SU-DHL-6 (cell line): Measurements from ENCODE around the gene RGS3.

Experiments
- H2AFZ ChIP-seq: fragments of 200-600 bp; sonication (generic); 2 replicates; pipeline ENCODE4 v1.6.1; 2014; ENCODE audit warnings: low read depth, mild to moderate bottlenecking, moderate library complexity, mixed read lengths, antibody characterized with exemption, low read length; ENCODE audit not compliant: severe bottlenecking
- H3F3A ChIP-seq: fragments of 200-600 bp; shearing (Covaris generic); 2 replicates; pipeline ENCODE4 v1.6.0; 2016; ENCODE audit warnings: antibody characterized with exemption, mild to moderate bottlenecking; ENCODE audit not compliant: insufficient read depth
- H3K27ac ChIP-seq: fragments of 200-600 bp; sonication (generic); 2 replicates; pipeline ENCODE4 v1.5.1; 2016; ENCODE audit warnings: low read depth, mild to moderate bottlenecking, low read length, moderate library complexity, mixed read lengths
- H3K27me3 ChIP-seq: fragments of 200-600 bp; sonication (generic), shearing (Covaris generic); 2 replicates; pipeline ENCODE4 v1.6.0; 2014; ENCODE audit warnings: mild to moderate bottlenecking, low read length
- H3K36me3 ChIP-seq: fragments of 200-600 bp; sonication (generic); 2 replicates; pipeline ENCODE4 v1.6.1; 2014; ENCODE audit warnings: mild to moderate bottlenecking, low read length, mixed read lengths
- H3K4me2 ChIP-seq: fragments of 300-600, 200-600 bp; shearing (Covaris generic), sonication (generic); 2 replicates; pipeline ENCODE4 v1.6.0; 2014; ENCODE audit warnings: low read length, low read depth, mild to moderate bottlenecking; ENCODE audit not compliant: poor library complexity, severe bottlenecking
- H3K4me3 ChIP-seq: fragments of 200-600 bp; sonication (generic); 2 replicates; pipeline ENCODE4 v1.5.1; 2014; ENCODE audit warnings: antibody characterized with exemption, low read length, mild to moderate bottlenecking, mixed read lengths; ENCODE audit not compliant: insufficient read depth, poor library complexity, severe bottlenecking
- H3K79me2 ChIP-seq: fragments of 200-600 bp; sonication (generic); 2 replicates; pipeline ENCODE4 v1.6.1; 2014; ENCODE audit warnings: mild to moderate bottlenecking, low read length, moderate library complexity; ENCODE audit not compliant: insufficient read depth
- H3K9ac ChIP-seq: fragments of 200-600 bp; sonication (generic); 2 replicates; pipeline ENCODE4 v1.7.0; 2014; ENCODE audit warnings: mild to moderate bottlenecking, low read length
- H3K9me2 ChIP-seq: fragments of 200-600 bp; sonication (generic); replicated peaks from 2 replicates; pipeline ENCODE4 v1.6.1; 2014; ENCODE audit warnings: low read length; ENCODE audit not compliant: insufficient read depth
- H3K9me3 ChIP-seq: fragments of 200-600 bp; sonication (generic); 2 replicates; pipeline ENCODE4 v1.6.1; 2014; ENCODE audit warnings: low read length, mixed read lengths; ENCODE audit not compliant: insufficient read depth
- H4K20me1 ChIP-seq: fragments of 200-600 bp; sonication (generic); 2 replicates; pipeline ENCODE4 v1.6.1; 2014; ENCODE audit warnings: low read depth, mild to moderate bottlenecking, antibody characterized with exemption, low read length, moderate library complexity, mixed read lengths
- CTCF ChIP-seq: fragments of 200-600 bp; sonication (generic); IDR thresholded peaks from one replicate; pipeline ENCODE4 v1.5.1; 2017; ENCODE audit warnings: antibody characterized with exemption, mild to moderate bottlenecking, low read length, moderate library complexity; ENCODE audit not compliant: insufficient read depth, poor library complexity, severe bottlenecking
- EZH2phosphoT487 ChIP-seq: fragments of 200-600 bp; sonication (generic), shearing (Covaris generic); conservative IDR thresholded peaks from 2 replicates; pipeline ENCODE4 v1.6.1; 2018; ENCODE audit warnings: mild to moderate bottlenecking, antibody characterized with exemption, low read length, moderate library complexity, mixed read lengths

The RGS3 gene

GRCh38 chr9:113628621-113629020, 165.1 kb downstream of the RGS3 start:
- no peaks in the 10 kb centered on the region for H3K27me3 ChIP-seq
- TF ChIP-seq CTCF (no peak), EZH2phosphoT487 (no peak)
- H3K9me3 ChIP-seq = no peaks in the 10 kb centered on the region

GRCh38 chr9:113630386-113631136, 167.0 kb downstream of the RGS3 start:
- no peaks in the 10 kb centered on the region for H3K9me3 ChIP-seq
- no peaks in the 10 kb centered on the region for H3F3A ChIP-seq
- no peak overlapping the region for H3K4me2 ChIP-seq
- TF ChIP-seq CTCF = no peak
- no peak for TF ChIP-seq EZH2phosphoT487
- no peak overlapping the region for H3K4me3 ChIP-seq
- no peaks in the 10 kb centered on the region for H4K20me1 ChIP-seq
- H3K27me3 ChIP-seq = no peaks in the 10 kb centered on the region
- no peaks in the 10 kb centered on the region for H3K79me2 ChIP-seq
- H3K9me2 ChIP-seq = no peaks in the 10 kb centered on the region
- no peak overlapping the region for H3K9ac ChIP-seq
- no peak overlapping the region for H3K27ac ChIP-seq
- H3K36me3 ChIP-seq = no peaks in the 10 kb centered on the region
- no peak overlapping the region for H2AFZ ChIP-seq

More at GRCh38 chr9:113628621-113629020, 165.1 kb downstream of the RGS3 start:
- Histone ChIP-seq H3K36me3 (no peaks in the 10 kb centered on the region), H4K20me1 (no peaks in the 10 kb centered on the region), H3K9me2 (no peaks in the 10 kb centered on the region), H3F3A (no peaks in the 10 kb centered on the region), H3K27ac (no peak overlapping the region), H3K4me2 (no peak overlapping the region), H3K79me2 (no peaks in the 10 kb centered on the region), H3K9ac (no peak overlapping the region), H2AFZ (no peak overlapping the region), H3K4me3 (no peak overlapping the region)

- Histone ChIP-seq H3K9me2 (no peaks in the 10 kb centered on the region), H3K4me2 (no peak overlapping the region), H3K27ac (no peak overlapping the region), H3K9me3 (no peaks in the 10 kb centered on the region), H4K20me1 (no peaks in the 10 kb centered on the region), H3K27me3 (no peaks in the 10 kb centered on the region), H2AFZ (no peak overlapping the region), H3F3A (no peaks in the 10 kb centered on the region), H3K36me3 (no peaks in the 10 kb centered on the region), H3K79me2 (no peaks in the 10 kb centered on the region), H3K9ac (no peak overlapping the region), H3K4me3 (no peak overlapping the region)
- TF ChIP-seq EZH2phosphoT487 (no peak), CTCF (no peak)
These were observed 167.7 kb downstream of the RGS3 start for GRCh38 chr9:113631137-113631765.
